Mesenchymal stem cell (in vitro differentiated cells and primary cell): ENCODE results near the gene ZFPM1.

Source experiments
- DNase-seq: peaks from one replicate; pipeline ENCODE4 v3.0.0-alpha.2; 2013
- H2AFZ ChIP-seq: one replicate; pipeline ENCODE4 v1.6.1; 2013; ENCODE audit warnings: low read depth, mild to moderate bottlenecking, control low read depth, inconsistent platforms, low read length, moderate library complexity
- H2AK5ac ChIP-seq: 2 replicates; pipeline ENCODE4 v1.6.1; 2013; ENCODE audit warnings: low read length, moderate library complexity, mild to moderate bottlenecking, inconsistent platforms; ENCODE audit not compliant: severe bottlenecking
- H2BK120ac ChIP-seq: one replicate; pipeline ENCODE4 v1.6.1; 2013; ENCODE audit warnings: low read depth, mild to moderate bottlenecking, inconsistent platforms, low read length, moderate library complexity
- H2BK12ac ChIP-seq, 2 experiments: one replicate each; pipeline ENCODE4 v1.6.1; 2013; ENCODE audit warnings: inconsistent platforms in 2 of 2, low read length in 2 of 2, mild to moderate bottlenecking in 2 of 2, moderate library complexity in 2 of 2, control low read depth in 1 of 2
- H2BK15ac ChIP-seq: one replicate; pipeline ENCODE4 v1.6.1; 2013; ENCODE audit warnings: mild to moderate bottlenecking, low read depth, inconsistent platforms; ENCODE audit not compliant: poor library complexity, severe bottlenecking
- H2BK5ac ChIP-seq: 2 replicates; pipeline ENCODE4 v1.6.1; 2013; ENCODE audit warnings: low read depth, mild to moderate bottlenecking, low read length, control low read depth, inconsistent platforms; ENCODE audit not compliant: poor library complexity, severe bottlenecking
- H3K14ac ChIP-seq, 2 experiments: one replicate each; pipeline ENCODE4 v1.6.1; 2013; ENCODE audit warnings: inconsistent platforms in 2 of 2, low read length in 2 of 2, control low read depth in 1 of 2, mild to moderate bottlenecking in 1 of 2, moderate library complexity in 1 of 2
- H3K18ac ChIP-seq, 2 experiments: one replicate each; pipeline ENCODE4 v1.6.1; 2013; ENCODE audit warnings: inconsistent platforms in 2 of 2, low read length in 2 of 2, control low read depth in 1 of 2, low read depth in 1 of 2, mild to moderate bottlenecking in 1 of 2
- H3K23ac ChIP-seq, 2 experiments: one replicate each; pipeline ENCODE4 v1.6.1; 2013; ENCODE audit warnings: inconsistent platforms in 2 of 2, low read length in 2 of 2, mild to moderate bottlenecking in 2 of 2, moderate library complexity in 2 of 2, control low read depth in 1 of 2
- H3K27ac ChIP-seq: 2 replicates; pipeline ENCODE4 v1.5.1; 2013; ENCODE audit warnings: mild to moderate bottlenecking, moderate library complexity, low read length, control low read depth, inconsistent platforms; ENCODE audit not compliant: poor library complexity, severe bottlenecking
- H3K27me3 ChIP-seq, 2 experiments: 2 replicates each; pipeline versions ENCODE4 v1.6.1 to v1.7.0; 2013; ENCODE audit warnings: low read length in 2 of 2, mild to moderate bottlenecking in 2 of 2, moderate library complexity in 2 of 2, control low read depth in 1 of 2, inconsistent platforms in 1 of 2; ENCODE audit not compliant: control insufficient read depth in 1 of 2, insufficient read depth in 1 of 2
- H3K36me3 ChIP-seq, 2 experiments: 2 replicates each; pipeline versions ENCODE4 v1.6.1 to v1.7.0; 2013; ENCODE audit warnings: low read length in 2 of 2, control low read depth in 1 of 2, inconsistent platforms in 1 of 2, low read depth in 1 of 2, mild to moderate bottlenecking in 1 of 2; ENCODE audit not compliant: insufficient read depth in 2 of 2, control insufficient read depth in 1 of 2
- H3K4ac ChIP-seq, 2 experiments: one replicate each; pipeline ENCODE4 v1.6.1; 2013; ENCODE audit warnings: inconsistent platforms in 2 of 2, low read length in 2 of 2, mild to moderate bottlenecking in 2 of 2, moderate library complexity in 2 of 2, control low read depth in 1 of 2, low read depth in 1 of 2
- H3K4me1 ChIP-seq: 2 replicates; pipeline ENCODE4 v1.6.1; 2013; ENCODE audit warnings: low read depth, low read length, control low read depth; ENCODE audit not compliant: control insufficient read depth, insufficient read depth
- H3K4me2 ChIP-seq: 2 replicates; pipeline ENCODE4 v1.6.1; 2013; ENCODE audit warnings: low read length, mild to moderate bottlenecking, inconsistent platforms; ENCODE audit not compliant: poor library complexity, severe bottlenecking
- H3K4me3 ChIP-seq, 2 experiments: 2 replicates each; pipeline versions ENCODE4 v1.5.1 to v1.7.0; 2013; ENCODE audit warnings: low read length in 2 of 2, mild to moderate bottlenecking in 2 of 2, control low read depth in 1 of 2, low read depth in 1 of 2; ENCODE audit not compliant: insufficient read depth in 1 of 2
- H3K79me1 ChIP-seq: replicated peaks from 2 replicates; pipeline ENCODE4 v1.6.1; 2013; ENCODE audit warnings: mild to moderate bottlenecking, control low read depth, low read length, inconsistent platforms; ENCODE audit not compliant: poor library complexity, severe bottlenecking
- H3K9ac ChIP-seq: 2 replicates; pipeline ENCODE4 v1.7.0; 2013; ENCODE audit warnings: mild to moderate bottlenecking, low read length, moderate library complexity
- H3K9me3 ChIP-seq: 2 replicates; pipeline ENCODE4 v1.7.0; 2013; ENCODE audit warnings: mild to moderate bottlenecking, low read length; ENCODE audit not compliant: control insufficient read depth
- H4K8ac ChIP-seq: one replicate; pipeline ENCODE4 v1.6.1; 2013; ENCODE audit warnings: inconsistent platforms, mild to moderate bottlenecking, low read length, moderate library complexity
- H4K91ac ChIP-seq: one replicate; pipeline ENCODE4 v1.6.1; 2013; ENCODE audit warnings: mild to moderate bottlenecking, low read length, inconsistent platforms
- WGBS: methylation state at CpG from one replicate; pipeline ENCODE4 v1.1.7; 2013; ENCODE audit warnings: mixed read lengths; 5-methylcytosine and 5-hydroxymethylcytosine counted together

The ZFPM1 gene

DNA sequence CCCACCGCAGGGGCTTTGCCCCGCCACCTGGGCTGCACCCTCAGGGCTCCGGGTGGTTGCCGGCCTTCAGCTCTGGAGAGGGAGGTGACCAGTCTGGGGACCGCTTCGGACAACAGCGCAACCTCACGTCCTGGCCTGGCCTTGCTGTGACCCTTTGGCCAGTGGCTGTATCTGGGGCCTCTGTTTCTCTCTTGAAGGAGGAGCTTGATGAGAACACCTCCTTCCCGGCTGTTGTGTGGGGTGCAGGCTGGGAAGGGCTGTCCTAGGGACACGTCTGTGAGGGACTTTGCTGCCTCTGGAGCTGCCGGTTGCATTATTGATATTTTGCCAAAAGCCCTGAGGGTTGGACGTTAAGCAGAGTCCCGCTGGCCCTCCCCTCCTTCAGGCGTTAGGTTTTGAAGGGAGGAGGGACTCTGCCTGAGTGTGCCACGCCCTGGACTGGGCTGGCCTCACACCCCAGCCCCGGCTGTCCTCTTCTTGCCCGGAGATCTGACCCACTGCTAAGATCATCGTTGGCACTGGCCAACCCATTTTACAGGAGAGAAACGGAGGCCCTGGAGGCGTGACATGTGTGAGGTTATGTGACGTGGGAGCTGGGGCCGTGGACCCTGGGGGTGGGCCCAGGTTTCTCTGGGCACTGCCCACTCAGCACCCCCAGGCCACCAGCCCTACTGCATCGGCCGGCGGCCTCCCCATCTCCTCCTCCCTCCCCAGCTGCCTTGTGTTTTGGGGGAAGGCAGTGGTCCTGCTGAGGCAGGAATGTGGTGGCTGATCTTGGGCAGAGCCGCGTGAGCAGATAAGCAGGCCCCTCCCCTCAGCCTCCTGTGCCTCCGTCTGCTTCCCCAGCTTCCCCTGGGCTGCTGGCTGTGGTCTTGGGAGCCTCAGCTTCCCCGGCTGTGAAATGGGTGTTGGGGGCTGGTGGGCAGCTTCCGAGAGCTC is 8.5 kb downstream of the ZFPM1 start:
- peak; percentile 24 for DNase-seq
- no peak overlapping the region for H3K9ac ChIP-seq
- H3K23ac ChIP-seq = peak overlapping the region in 1 of 2 experiments; percentile 37
- H3K79me1 ChIP-seq = peaks cover 58% of the 10 kb centered on the region
- 62% methylated on average over 22 of the region's 30 CpGs for WGBS
- H4K91ac ChIP-seq = no peak overlapping the region
- no peak overlapping the region for H4K8ac ChIP-seq
- no peak overlapping the region for H3K4me2 ChIP-seq
- no peak overlapping the region for H2BK5ac ChIP-seq
- peak overlapping the region in 1 of 2 experiments; percentile 32 for H3K4me3 ChIP-seq
- H3K27ac ChIP-seq = no peak overlapping the region
- H3K18ac ChIP-seq = peak overlapping the region in 1 of 2 experiments; percentile 21
- H3K36me3 ChIP-seq = peaks cover 0 to 5% of the 10 kb centered on the region in 2 experiments
- no peak overlapping the region for H2BK12ac ChIP-seq
- no peak overlapping the region for H2AK5ac ChIP-seq
- H2BK15ac ChIP-seq = no peak overlapping the region
- peak overlapping the region in 1 of 2 experiments; percentile 66 for H3K14ac ChIP-seq
- no peaks in the 10 kb centered on the region for H3K27me3 ChIP-seq
- no peak overlapping the region for H2AFZ ChIP-seq
- peaks cover 32% of the 10 kb centered on the region for H3K4me1 ChIP-seq
- no peaks in the 10 kb centered on the region for H3K9me3 ChIP-seq
- no peak overlapping the region for H3K4ac ChIP-seq
- no peak overlapping the region for H2BK120ac ChIP-seq

GRCh38 chr16:88462396-88462795 is 9.3 kb downstream of the ZFPM1 start:
- H3K27me3 ChIP-seq = no peaks in the 10 kb centered on the region
- peak overlapping the region; percentile 43 for H4K91ac ChIP-seq
- H2AFZ ChIP-seq = no peak overlapping the region
- no peak overlapping the region for H2BK120ac ChIP-seq
- H4K8ac ChIP-seq = no peak overlapping the region
- H3K14ac ChIP-seq = no peak overlapping the region
- no peak overlapping the region for H3K9ac ChIP-seq
- no peak overlapping the region for H3K27ac ChIP-seq
- no peak overlapping the region for H3K4me3 ChIP-seq
- peaks cover 26% of the 10 kb centered on the region for H3K4me1 ChIP-seq
- H3K23ac ChIP-seq = no peak overlapping the region
- H2AK5ac ChIP-seq = no peak overlapping the region
- H2BK12ac ChIP-seq = no peak overlapping the region
- WGBS = 85% methylated on average over 12 of the region's 12 CpGs
- H2BK5ac ChIP-seq = no peak overlapping the region
- no peak overlapping the region for H3K4me2 ChIP-seq
- H3K9me3 ChIP-seq = no peaks in the 10 kb centered on the region
- peaks cover 63% of the 10 kb centered on the region for H3K79me1 ChIP-seq
- no peak for DNase-seq
- peak overlapping the region in 1 of 2 experiments; percentile 37 for H3K18ac ChIP-seq
- H2BK15ac ChIP-seq = no peak overlapping the region
- H3K36me3 ChIP-seq = peaks cover 0 to 5% of the 10 kb centered on the region in 2 experiments
- no peak overlapping the region for H3K4ac ChIP-seq

DNA sequence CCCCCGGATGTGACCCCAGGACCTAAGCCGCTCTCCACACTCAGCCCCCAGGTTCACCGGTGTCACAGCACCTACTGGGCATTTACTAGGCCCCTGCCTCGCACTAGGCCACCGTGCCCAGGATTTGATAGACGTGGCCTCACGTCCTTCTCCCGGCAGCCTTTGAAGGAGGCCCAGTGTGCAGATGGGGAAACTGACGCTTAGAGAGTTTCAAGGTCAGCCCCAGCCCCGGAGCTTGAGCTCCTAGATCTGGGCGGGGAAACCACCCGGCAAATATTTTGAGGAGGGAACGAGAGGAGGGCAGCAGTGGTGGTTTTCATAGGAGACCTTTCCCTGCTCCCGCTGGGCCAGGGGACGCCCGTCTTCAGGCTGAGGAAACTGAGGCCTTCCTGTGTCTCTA is 10.3 kb downstream of the ZFPM1 start:
- no peak for DNase-seq
- Histone ChIP-seq H3K27me3 (no peaks in the 10 kb centered on the region), H4K91ac (no peak overlapping the region), H3K14ac (no peak overlapping the region), H2BK120ac (no peak overlapping the region), H2AFZ (no peak overlapping the region), H3K4ac (no peak overlapping the region), H3K79me1 (peaks cover 58% of the 10 kb centered on the region), H3K36me3 (peaks cover 0 to 5% of the 10 kb centered on the region in 2 experiments), H3K9me3 (no peaks in the 10 kb centered on the region), H3K18ac (no peak overlapping the region), H3K4me3 (no peak overlapping the region), H3K4me2 (no peak overlapping the region), H3K4me1 (peaks cover 26% of the 10 kb centered on the region), H3K23ac (no peak overlapping the region), H2BK15ac (no peak overlapping the region), H2AK5ac (no peak overlapping the region), H4K8ac (no peak overlapping the region), H3K9ac (no peak overlapping the region), H2BK12ac (no peak overlapping the region), H3K27ac (no peak overlapping the region), H2BK5ac (no peak overlapping the region)
- 96% methylated on average over 16 of the region's 16 CpGs for WGBS

- H3K4me1 ChIP-seq = peaks cover 30% of the 10 kb centered on the region
- H3K27me3 ChIP-seq = no peaks in the 10 kb centered on the region
- no peak overlapping the region for H3K4ac ChIP-seq
- H3K14ac ChIP-seq = no peak overlapping the region
- H4K8ac ChIP-seq = no peak overlapping the region
- no peak overlapping the region for H2BK15ac ChIP-seq
- H3K9me3 ChIP-seq = no peaks in the 10 kb centered on the region
- peak overlapping the region in 1 of 2 experiments; percentile 21 for H2BK12ac ChIP-seq
- H3K9ac ChIP-seq = no peak overlapping the region
- no peak overlapping the region for H3K4me3 ChIP-seq
- peaks cover 55% of the 10 kb centered on the region for H3K79me1 ChIP-seq
- no peak overlapping the region for H3K18ac ChIP-seq
- no peak overlapping the region for H3K4me2 ChIP-seq
- no peak overlapping the region for H2BK5ac ChIP-seq
- no peak overlapping the region for H3K23ac ChIP-seq
- peak; percentile 46 for DNase-seq
- no peak overlapping the region for H2AFZ ChIP-seq
- H2AK5ac ChIP-seq = no peak overlapping the region
- peaks cover 0 to 5% of the 10 kb centered on the region in 2 experiments for H3K36me3 ChIP-seq
- no peak overlapping the region for H2BK120ac ChIP-seq
- 76% methylated on average over 18 of the region's 25 CpGs for WGBS
- H4K91ac ChIP-seq = no peak overlapping the region
- no peak overlapping the region for H3K27ac ChIP-seq
Observed at GRCh38 chr16:88464447-88465318, 11.6 kb downstream of the ZFPM1 start.
